Caco-2 (cell line): ENCODE data around the gene FAT1. TPM values are rescaled to one million over a fixed set of nuclear protein-coding genes. Genes with fewer than 3 reads are reported as not detected.
A peak's percentile ranks its signal among the peaks of the same experiment; 100 is the strongest.

Experiments
- BruUV-seq: library from RNA; stranded (reverse); fragments of 400-500 nt; replicated peaks from 2 replicates; lab custom pipeline; 2021; lab: Mats Ljungman, UMichigan
- CTCF ChIA-PET: fragments of 300-600 bp; sonication (Branson Sonifier 250); formaldehyde crosslinking; loops from one replicate; lab custom pipeline; 2022; ENCODE audit warnings: antibody characterized with exemption; lab: Charles Lee
- POLR2A ChIA-PET: fragments of 300-600 bp; sonication (Branson Sonifier 250); formaldehyde crosslinking; loops from one replicate; lab custom pipeline; 2022; ENCODE audit warnings: antibody characterized with exemption; lab: Charles Lee
- DNase-seq, 2 experiments: peaks; one replicate each; pipeline versions ENCODE4 v3.0.0 to v3.0.0-alpha.2; 2020 to 2022
- H3K27me3 ChIP-seq: replicated peaks from 2 replicates; pipeline ENCODE4 v1.6.0; 2011; ENCODE audit warnings: low read length; ENCODE audit not compliant: control insufficient read depth, insufficient read depth
- H3K36me3 ChIP-seq: 2 replicates; pipeline ENCODE4 v1.5.1; 2011; ENCODE audit warnings: low read length; ENCODE audit not compliant: control insufficient read depth, insufficient read depth
- H3K4me1 ChIP-seq: fragments of 250-450 bp; sonication (Bioruptor Pico); 2 replicates; pipeline ENCODE4 v1.5.1; 2020; ENCODE audit warnings: mild to moderate bottlenecking
- H3K4me3 ChIP-seq: 2 replicates; pipeline ENCODE4 v1.5.1; 2011; ENCODE audit warnings: low read depth, mild to moderate bottlenecking, control low read depth, low read length
- H3K9me3 ChIP-seq: fragments of 250-450 bp; sonication (Bioruptor Pico); 2 replicates; pipeline ENCODE4 v1.5.1; 2020; ENCODE audit warnings: mild to moderate bottlenecking, moderate library complexity
- H3K27ac Mint-ChIP-seq: one replicate; pipeline ENCODE4 v1.8.0; 2022; ENCODE audit warnings: mixed read lengths; ENCODE audit not compliant: unreplicated experiment
- H3K27me3 Mint-ChIP-seq: one replicate; pipeline ENCODE4 v1.8.0; 2022; ENCODE audit warnings: mixed read lengths; ENCODE audit not compliant: insufficient read depth, unreplicated experiment
- H3K36me3 Mint-ChIP-seq: one replicate; pipeline ENCODE4 v1.8.0; 2022; ENCODE audit warnings: mild to moderate bottlenecking, mixed read lengths; ENCODE audit not compliant: insufficient read depth, unreplicated experiment
- H3K4me1 Mint-ChIP-seq: one replicate; pipeline ENCODE4 v1.8.0; 2022; ENCODE audit warnings: low read depth, mixed read lengths; ENCODE audit not compliant: unreplicated experiment
- H3K4me3 Mint-ChIP-seq: one replicate; pipeline ENCODE4 v1.8.0; 2022; ENCODE audit warnings: mild to moderate bottlenecking, moderate library complexity, mixed read lengths; ENCODE audit not compliant: unreplicated experiment
- H3K9me3 Mint-ChIP-seq: one replicate; pipeline ENCODE4 v1.8.0; 2022; ENCODE audit warnings: mixed read lengths; ENCODE audit not compliant: unreplicated experiment
- CTCF ChIP-seq, 2 experiments: fragments of 200-600 bp in 1 of 2; IDR thresholded peaks; 1 replicate in 1 of 2; 2 replicates in 1 of 2; pipeline versions ENCODE4 v1.5.1 to v1.8.0; 2011 to 2022; ENCODE audit warnings: antibody characterized with exemption in 1 of 2, control low read depth in 1 of 2, inconsistent platforms in 1 of 2, low read depth in 1 of 2, low read length in 1 of 2, mild to moderate bottlenecking in 1 of 2, moderate library complexity in 1 of 2; ENCODE audit not compliant: insufficient read depth in 1 of 2, severe bottlenecking in 1 of 2, unreplicated experiment in 1 of 2
- intact Hi-C: fragments of 100-400 bp; cut with micrococcal nuclease; formaldehyde crosslinking; loops from one replicate; pipeline ENCODE4 v1.10.0; 2022; ENCODE audit not compliant: unreplicated experiment
- total RNA-seq: library from RNA; stranded (reverse); gene quantifications from 2 replicates; pipeline ENCODE4 v1.2.3, GENCODE V29; 2022

The FAT1 gene
- total RNA-seq, 1 experiment from 2014 or later: 135 TPM

- intact Hi-C loops: loop anchor here (2.0 to 10.0 kb wide), 3 partner anchors 101 to 881 kb away; no protein-coding TSS in a partner anchor
- H3K27ac Mint-ChIP-seq: peak overlapping the region; percentile 82
- peaks cover 9% of the 10 kb centered on the region for H3K4me1 Mint-ChIP-seq
- peaks cover 23% of the 10 kb centered on the region for H3K36me3 Mint-ChIP-seq
- no peaks in the 10 kb centered on the region for H3K9me3 Mint-ChIP-seq
- Histone ChIP-seq H3K4me3 (peak overlapping the region; percentile 83), H3K36me3 (no peaks in the 10 kb centered on the region), H3K9me3 (peaks cover 4% of the 10 kb centered on the region; the same call in 1 of the 2 replicates), H3K4me1 (peaks cover 6% of the 10 kb centered on the region; the same call in 1 of the 2 replicates), H3K27me3 (no peaks in the 10 kb centered on the region)
- no TSS peak for BruUV-seq
- peak in 1 of 2 experiments; percentile 60 for DNase-seq
- ChIA-PET POLR2A (interaction anchor here (0.5 to 1.5 kb wide), 6 partner anchors 35 to 1910 kb away, joined by 3 to 7 read pairs (median 4); no protein-coding TSS in a partner anchor), CTCF (interaction anchor here (0.6 to 1.5 kb wide), 3 partner anchors 35 to 223 kb away, joined by 4 to 6 read pairs (median 4); no protein-coding TSS in a partner anchor)
- TF ChIP-seq CTCF (IDR thresholded peaks at IDR 0.05; ENCODE audit: insufficient read depth in 1 of 2, low read depth in 1 of 2, low read length in 1 of 2, severe bottlenecking in 1 of 2, unreplicated experiment in 1 of 2): no peak
- peak overlapping the region; percentile 92 for H3K4me3 Mint-ChIP-seq
- H3K27me3 Mint-ChIP-seq: no peaks in the 10 kb centered on the region
These were observed 605 bp upstream of the FAT1 start for GRCh38 chr4:186724058-186724863.

GRCh38 chr4:186722796-186723291 lies 812 bp downstream of the FAT1 start:
- POLR2A ChIA-PET: interaction anchor here (1.5 kb wide), 1 partner anchor 53 kb away, joined by 7 read pairs; no protein-coding TSS in a partner anchor
- peak overlapping the region; percentile 92 for H3K4me3 Mint-ChIP-seq
- peak overlapping the region; percentile 82 for H3K27ac Mint-ChIP-seq
- H3K27me3 Mint-ChIP-seq: no peaks in the 10 kb centered on the region
- H3K4me3 ChIP-seq: peak overlapping the region; percentile 83
- intact Hi-C loops: loop anchor here (1.0 to 10.0 kb wide), 4 partner anchors 24 to 882 kb away; no protein-coding TSS in a partner anchor
- no TSS peak for BruUV-seq
- H3K36me3 Mint-ChIP-seq: peaks cover 23% of the 10 kb centered on the region
- peaks cover 6% of the 10 kb centered on the region; the same call in 1 of the 2 replicates for H3K4me1 ChIP-seq
- no peaks in the 10 kb centered on the region for H3K36me3 ChIP-seq
- CTCF ChIA-PET: interaction anchor here (1.5 kb wide), 1 partner anchor 53 kb away, joined by 6 read pairs; no protein-coding TSS in a partner anchor
- H3K9me3 Mint-ChIP-seq: no peaks in the 10 kb centered on the region
- H3K4me1 Mint-ChIP-seq: peaks cover 6% of the 10 kb centered on the region
- no peak for TF ChIP-seq CTCF (IDR thresholded peaks at IDR 0.05; ENCODE audit: insufficient read depth in 1 of 2, low read depth in 1 of 2, low read length in 1 of 2, severe bottlenecking in 1 of 2, unreplicated experiment in 1 of 2)
- no peaks in the 10 kb centered on the region for H3K27me3 ChIP-seq
- peaks cover 4% of the 10 kb centered on the region; the same call in 1 of the 2 replicates for H3K9me3 ChIP-seq
- DNase-seq: no peak
